DMS114 treated with DMSO at 0.1 percent for 48 hours (cell line): ENCODE measurements around the gene LRCOL1.
A peak's percentile ranks its signal among the peaks of the same experiment; 100 is the strongest.

Source experiments
- DNase-seq: peaks from one replicate; lab custom pipeline; 2025; ENCODE audit not compliant: unreplicated experiment; lab: John Stamatoyannopoulos, UW

The LRCOL1 gene

DNA sequence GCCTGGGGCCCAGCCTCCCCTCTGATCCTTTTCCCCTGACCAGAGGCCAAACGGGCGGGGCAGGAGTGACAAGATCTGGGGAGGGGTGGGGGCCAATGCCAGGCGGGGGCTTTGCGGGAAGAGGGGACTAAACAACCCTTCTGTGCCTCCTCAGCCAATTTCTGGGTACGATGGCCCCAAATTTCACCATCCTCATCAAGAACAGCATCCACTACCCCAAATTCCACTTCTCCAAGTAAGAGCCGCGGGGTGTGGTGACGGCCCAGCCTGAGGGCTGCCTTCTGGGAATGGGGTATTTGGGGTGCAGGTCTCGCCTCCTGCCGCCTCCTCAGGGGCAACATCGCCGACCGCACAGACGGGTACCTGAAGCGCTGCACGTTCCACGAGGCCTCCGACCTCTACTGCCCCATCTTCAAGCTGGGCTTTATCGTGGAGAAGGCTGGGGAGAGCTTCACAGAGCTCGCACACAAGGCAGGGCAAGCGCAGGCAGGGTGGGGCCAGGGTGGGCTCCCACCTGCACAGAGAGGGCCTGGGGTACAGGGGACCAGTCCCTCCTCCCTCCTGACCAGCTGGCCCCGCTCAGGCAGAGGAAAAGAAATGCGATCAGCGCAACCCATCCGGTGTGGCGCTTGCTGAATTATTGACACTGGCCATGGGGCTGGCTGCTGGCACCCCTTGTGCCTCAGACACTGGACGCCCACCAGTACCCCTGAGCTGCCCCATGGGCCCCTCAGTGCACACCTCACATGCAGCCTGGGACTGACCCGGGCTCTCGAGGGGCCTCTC, 9.9 kb upstream of the LRCOL1 start:
- no peak for DNase-seq

DNA sequence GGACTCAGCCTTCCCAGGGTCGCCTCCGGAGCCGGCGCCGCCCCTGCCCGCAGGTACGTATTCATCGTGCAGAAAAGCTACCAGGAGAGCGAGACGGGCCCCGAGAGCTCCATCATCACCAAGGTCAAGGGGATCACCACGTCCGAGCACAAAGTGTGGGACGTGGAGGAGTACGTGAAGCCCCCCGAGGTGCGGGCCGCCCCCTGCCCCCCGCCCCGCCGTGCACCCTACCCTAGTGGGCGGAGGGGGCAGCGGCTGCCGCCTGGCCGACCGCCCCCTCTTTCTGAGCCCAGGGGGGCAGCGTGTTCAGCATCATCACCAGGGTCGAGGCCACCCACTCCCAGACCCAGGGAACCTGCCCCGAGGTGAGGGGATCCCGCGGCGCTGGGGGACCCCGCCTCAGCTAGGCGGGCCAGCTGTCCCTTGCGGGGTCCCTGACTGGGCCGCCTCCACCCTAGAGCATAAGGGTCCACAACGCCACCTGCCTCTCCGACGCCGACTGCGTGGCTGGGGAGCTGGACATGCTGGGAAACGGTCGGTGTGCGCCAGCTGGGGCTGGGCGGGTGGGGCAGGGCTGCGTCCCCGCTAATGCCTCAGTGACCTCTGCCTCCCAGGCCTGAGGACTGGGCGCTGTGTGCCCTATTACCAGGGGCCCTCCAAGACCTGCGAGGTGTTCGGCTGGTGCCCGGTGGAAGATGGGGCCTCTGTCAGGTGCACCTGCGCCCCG, 9.2 kb upstream of the LRCOL1 start:
- no peak for DNase-seq

DNA sequence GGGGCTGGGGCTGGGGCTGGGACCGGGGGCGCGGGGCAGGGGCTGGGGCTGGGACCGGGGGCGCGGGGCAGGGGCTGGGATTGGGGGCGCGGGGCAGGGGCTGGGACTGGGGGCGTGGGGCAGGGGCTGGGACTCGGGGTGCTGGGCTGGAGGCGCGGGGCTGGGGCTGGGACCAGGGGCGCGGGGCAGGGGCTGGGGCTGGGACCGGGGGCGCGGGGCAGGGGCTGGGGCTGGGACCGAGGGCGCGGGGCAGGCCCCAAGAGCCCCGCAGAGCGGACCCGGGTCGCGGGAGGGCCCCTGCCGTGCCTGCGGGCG, 8.6 kb upstream of the LRCOL1 start:
- DNase-seq: no peak

DNA sequence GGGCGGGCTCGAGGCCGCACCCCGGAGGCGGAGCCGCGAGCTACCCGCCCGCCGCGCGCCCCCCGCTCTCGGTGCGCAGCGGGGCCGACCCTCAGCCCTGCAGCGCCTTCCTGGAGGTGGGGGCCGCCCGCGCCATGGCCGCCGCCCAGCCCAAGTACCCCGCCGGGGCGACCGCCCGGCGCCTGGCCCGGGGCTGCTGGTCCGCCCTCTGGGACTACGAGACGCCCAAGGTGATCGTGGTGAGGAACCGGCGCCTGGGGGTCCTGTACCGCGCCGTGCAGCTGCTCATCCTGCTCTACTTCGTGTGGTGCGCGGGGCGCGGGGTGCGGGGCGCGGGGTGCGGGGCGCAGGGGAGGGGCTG, 8.3 kb upstream of the LRCOL1 start, which contains the start of gene P2RX2:
Gene P2RX2, plus strand, starts transcription at position 94 of the 361 bp plus-strand sequence. Its CDS starts 41 bp downstream, at position 135.
- no peak for DNase-seq

DNA sequence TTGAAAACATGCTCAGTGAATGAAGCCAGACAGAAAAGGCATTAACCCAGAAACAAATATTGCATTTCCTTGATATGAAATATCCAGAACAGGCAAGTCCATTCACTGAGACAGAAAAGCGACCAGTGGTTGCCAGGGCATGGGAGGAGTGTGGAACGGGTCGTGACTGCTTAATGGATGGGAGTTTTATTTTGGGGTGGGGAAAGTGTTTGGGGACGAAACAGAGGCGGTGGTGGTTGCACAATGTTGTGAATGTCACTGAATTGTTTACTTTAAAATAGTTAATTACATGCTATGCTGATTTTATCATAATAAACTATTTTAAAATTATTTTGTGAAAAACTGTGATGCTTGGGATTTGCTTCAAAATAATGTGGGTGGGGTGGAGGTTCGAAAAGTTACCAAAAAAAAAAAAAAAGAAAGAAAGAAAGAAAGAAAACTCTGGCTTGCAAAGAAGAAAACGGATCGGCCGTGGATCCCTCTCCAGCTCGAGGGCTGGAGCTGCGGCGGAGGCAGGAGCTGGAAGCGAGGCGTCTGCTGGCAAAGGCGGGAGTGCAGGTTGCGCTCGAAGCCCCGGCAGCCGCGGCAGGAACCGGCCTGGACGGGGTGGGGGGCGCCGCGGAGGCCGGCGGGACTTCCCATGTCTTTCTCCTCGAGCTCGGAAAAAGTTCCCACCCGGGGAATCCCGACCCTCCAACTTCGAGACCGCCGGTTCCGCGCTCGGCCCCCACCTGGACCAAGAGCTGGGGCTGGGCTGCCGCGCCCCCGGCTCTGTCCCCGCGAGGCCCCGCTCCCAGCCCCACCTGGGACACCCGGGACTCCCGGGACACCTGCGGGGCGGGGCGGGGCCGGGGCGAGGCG, 7.7 kb upstream of the LRCOL1 start:
- DNase-seq: peak; percentile 18

DNA sequence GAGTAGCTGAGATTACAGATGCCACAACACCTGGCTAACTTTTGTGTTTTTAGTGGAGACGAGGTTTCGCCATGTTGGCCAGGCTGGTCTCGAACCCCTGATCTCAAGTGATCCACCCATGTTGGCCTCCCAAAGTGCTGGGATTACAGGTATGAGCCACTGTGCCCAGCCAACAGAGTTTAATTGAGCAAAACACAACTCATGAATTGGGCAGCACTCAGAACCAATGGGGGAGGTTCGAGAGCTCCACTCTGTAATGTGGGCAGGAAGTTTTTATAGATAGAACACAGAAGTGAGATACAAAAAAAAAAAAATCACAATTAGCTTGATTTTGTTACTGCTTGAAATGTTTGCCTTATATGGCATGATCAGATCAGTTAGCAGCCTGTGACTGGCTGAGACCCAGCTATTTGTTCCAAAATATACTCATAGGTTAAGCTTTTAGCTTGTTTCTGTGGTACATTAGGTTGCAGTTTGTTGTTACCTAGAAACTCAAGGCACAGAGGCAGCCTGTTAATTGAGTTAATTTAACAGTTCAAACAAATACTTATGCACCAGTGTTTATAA, 6.8 kb upstream of the LRCOL1 start:
- DNase-seq: no peak

DNA sequence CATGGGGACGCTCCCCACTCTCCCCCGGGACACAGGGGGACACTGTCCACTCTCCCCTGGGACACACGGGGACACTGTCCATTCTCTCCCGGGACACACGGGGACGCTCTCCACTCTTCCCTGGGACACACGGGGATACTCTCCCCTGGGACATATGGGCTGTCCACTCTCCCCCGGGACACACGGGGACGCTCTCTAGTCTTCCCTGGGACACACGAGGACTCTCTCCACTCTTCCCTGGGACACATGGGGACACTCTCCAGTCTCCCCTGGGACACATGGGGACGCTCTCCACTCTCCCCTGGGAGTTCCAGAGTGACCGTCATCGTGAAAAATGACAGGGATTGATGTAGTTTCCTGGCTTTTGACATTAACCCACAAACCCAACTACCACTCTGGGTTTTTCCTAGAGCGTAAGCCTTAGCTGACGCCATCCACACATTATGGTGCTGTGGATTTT, 5.2 kb upstream of the LRCOL1 start:
- no peak for DNase-seq

DNA sequence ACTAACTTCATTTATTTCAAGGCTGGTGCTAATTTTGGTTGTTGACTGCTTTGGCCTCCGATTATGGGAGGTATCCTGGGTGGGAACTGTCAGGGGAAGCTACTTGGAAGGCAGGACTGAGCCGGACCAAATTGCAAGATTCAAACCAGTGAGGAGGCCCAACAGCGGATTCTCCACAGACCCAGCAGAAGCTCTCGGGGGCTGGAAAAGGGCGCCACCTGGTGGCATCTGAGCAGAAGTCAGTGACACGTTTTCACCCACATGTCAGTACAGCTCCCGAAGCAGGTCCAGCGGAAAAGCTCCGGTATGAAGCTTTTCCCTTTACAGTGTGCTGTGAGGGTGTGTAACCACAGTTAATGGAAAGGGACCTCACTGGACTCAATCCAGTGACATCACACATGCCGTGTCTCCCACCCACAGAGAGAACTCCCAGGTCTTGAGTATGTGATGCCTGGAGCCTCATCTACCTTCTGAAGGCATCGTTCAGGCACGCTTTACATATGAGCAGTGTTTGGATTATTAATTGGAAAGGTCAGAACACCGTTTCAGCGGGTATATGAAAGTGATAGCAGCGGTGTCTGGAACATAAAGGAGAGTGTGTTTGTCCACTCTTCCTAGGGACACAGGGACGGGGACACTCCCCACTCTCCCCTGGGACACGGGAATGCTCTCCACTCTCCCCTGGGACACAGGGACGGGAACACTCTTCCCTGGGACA, 4.6 kb upstream of the LRCOL1 start:
- DNase-seq: peak; percentile 85

DNA sequence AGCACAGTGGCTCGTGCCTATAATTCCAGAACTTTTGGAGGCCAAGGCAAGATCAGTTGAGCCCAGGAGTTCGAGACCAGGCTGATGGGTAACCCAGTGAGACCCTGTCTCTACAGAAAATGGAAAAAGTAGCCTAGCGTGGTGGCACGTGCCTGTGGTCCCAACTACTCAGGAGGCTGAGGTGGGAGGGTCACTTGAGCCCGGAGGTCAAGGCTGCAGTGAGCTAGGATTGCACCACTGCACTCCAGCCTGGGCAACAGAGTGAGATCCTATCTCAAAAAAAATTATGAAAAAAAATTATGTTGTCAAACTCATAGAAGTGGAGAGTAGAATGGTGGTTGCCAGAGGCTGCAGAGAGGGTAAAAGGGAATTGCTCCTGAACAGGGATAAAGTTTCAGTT, 3.6 kb upstream of the LRCOL1 start:
- DNase-seq: no peak

DNA sequence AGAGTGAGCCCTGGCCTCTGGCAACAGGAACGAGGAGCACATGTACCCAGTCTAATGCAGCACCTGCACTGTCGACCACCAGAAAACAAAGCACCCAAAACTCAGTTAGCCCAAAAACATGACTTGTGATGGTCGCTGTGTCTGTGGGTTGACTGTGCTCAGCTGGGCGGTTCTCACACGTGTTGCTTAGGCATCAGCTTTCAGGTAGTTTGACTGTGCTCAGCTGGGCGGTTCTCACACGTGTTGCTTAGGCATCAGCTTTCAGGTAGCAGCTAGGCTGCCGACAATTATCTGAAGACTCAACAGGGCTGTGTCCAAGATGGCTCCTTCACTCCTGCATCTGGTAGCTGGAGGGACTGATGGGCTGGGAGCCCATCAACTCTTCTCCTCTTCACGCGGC, 1.2 kb upstream of the LRCOL1 start:
- no peak for DNase-seq

DNA sequence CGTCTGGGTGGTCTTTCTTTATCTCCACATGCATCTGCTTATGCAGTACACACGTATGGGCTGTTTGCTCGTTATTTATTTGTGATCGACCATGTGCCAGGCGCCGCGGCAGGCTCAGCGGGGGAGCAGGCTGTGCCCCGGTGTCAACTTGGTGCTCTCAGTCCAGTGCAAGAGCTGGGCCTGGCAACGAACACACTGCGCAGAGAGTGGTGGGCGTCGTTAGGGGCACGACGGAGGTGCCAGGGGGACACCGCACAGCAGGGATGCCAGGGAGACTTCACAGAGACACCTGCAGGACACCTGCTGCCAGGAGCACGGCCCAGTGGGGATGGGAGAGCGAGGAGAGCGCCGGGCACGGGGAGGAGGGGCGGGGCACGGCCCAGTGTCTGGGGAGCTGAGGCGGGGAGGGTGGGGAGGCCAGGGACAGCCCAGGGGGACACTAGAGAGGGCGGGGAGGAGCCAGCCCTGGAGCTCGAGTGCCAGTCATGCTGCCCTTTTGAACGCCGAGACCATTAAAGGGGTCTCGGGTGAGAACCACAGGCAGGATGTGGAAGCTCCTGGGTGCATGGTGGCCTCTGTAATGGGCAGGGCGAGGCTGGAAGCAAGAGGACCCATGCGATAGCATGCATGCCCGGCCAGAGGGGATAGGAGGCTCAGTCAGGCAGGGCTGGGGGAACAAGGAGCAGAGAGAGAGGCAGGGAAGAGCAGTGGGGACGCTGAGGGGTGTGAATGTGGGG, 652 bp upstream of the LRCOL1 start:
- no peak for DNase-seq

DNA sequence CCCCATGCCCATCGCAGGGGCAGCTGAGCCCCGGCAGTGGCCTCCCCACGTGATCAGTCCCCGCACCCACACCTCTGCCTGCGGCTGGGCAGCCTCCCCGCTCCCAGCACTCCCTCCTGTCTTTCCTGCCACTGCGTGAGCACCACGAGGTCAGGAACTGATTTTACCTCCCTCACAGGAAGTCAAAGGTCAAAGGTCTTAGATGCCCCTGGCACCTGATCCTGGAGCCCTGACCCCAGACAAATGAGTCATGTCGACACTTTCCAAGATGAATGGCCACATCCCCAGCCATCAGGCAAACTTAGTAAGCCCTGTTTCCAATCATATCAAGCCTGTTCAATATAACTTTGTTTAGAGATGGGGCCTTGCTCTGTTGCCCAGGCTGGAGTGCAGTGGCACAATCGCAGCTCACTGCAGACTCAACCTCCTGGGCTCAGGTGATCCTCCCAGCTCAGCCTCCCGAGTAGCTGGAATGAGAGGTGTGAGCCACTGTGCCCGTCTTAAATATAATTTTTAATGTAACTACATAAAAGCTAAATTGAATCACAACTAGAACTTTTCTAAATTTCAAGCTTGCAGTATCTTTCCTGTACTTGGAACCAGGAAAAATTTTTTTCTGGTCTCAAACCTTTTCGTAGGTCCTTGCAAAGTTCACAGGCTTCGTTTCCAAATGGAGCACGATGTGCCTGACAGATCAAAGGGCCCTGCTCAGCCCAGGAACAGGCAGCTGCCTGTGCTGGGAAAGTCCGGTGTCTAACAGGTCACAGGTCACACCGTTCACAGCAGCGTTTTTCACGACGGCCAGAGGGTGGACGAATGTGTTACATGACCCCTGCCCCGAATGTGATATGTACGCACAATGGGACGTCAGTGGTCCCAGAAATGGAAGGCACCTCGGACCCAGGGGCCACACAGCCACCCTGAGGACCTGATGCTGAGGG, 1.9 kb downstream of the LRCOL1 start:
- DNase-seq: no peak

DNA sequence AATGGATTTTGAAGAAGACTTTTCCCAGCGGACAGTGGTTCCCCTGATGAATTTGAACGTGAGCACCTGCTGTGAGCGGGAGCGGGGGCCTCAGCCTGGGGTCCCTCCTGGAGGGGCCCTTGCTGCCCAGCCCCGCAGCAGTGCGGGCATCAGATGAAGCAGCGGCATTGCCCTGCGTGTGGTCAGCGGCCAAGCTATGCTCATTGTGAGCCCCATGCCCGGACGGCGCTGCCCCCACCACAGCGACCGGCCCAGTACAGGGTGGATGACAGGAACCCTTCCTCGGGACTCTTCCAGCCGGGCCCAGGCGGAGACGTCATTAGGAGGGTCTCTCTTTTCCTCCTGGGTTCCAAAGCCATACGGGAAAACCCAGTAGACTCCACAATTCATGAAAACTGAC, 3.5 kb downstream of the LRCOL1 start:
- DNase-seq: no peak

DNA sequence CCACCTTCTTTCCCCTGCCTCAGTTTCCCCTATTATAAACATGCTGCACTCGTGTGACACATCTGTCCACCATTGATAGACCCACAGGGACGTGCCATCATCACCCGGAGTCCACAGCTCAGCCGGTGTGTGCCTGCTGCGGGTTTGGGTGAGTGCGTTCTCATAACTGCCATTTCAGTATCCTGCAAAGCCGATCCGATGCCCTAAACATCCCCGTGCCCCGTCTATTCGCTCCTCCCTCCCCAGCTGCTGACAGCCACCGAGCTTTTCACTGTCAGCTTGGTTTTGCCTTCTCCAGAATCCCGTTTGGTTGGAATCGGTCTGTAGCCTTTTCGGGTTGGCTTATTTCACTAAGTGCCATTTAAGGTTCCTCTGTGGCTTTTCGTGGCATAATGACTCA, 3.9 kb downstream of the LRCOL1 start:
- no peak for DNase-seq

DNA sequence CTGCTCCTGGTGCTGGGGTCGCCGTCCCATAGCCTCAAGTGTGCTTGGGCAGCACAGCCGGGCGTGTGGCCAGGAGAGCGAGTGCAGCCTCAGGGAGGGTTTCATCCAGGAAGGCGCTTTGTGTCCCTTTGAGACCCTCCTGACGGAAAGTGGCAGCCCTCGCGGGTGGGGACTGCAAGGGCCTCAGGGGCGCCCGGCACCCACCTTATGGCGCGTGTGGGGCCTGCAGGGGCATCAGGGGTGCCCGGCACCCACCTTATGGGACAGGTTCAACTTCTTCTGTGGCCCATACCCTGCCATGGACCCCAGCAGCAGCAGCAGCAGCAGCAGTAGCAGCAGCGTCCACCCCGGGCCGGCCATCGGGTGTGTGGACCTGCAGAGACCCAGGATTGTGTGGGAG, 4.5 kb downstream of the LRCOL1 start:
- DNase-seq: no peak

DNA sequence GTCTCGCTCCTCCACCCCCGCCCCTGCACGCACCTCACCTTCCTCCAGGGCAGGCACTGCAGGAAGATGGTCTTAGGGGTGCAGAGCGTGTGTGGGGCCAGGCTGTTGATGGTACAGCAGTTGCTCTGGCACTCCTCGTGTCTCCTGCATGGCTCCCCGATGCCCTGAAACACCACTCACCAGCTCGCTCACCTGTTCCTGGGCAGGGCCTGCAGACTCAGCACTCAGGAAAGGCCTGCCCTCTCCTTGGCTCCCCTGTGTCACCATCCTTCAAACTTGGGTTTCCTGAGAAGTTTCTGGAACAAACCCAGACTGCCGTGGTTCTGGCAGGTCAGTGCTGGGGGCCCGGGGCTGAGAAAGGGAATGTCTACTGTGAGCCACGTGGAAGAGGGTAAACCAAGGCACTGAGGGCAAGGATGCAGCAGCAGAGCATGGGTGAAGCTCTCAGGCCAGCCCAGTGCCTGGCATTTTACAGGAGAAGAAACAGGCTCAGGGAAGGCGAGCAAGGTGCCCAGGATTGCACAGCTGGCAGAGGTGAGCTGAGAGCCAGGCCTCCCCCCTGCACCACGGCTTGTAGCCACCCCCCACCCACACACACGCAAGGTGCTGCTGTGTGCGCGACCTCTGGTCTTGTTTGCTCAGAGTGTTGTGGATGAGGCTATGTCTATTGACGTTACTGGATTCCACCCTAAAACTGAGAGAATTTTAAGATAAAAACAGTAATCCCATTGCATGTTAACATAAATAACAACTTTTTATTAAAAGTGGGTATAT, 5.5 kb downstream of the LRCOL1 start:
- no peak for DNase-seq

DNA sequence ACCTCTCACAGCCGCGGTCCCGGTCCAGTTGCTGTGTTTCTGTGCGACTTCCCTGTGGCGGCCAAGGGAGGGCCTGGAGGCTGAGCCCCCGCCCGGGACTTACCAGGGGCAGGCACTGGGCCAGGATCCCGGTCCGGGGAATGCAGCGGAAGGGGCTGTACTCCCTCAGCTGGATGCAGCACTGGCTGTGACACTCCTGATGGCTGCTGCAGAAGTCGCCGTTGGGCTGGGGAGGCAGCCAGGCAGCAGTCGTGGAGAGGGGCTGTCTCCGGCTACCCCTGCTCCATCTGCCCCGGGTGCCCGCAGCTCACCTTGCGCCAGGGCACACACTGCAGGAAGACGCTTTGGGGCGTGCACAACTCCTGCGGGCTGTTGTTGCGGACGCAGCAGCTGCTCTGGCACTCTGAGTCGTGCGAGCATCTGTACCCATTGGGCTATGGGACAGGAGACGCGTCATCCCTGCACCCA, 6.2 kb downstream of the LRCOL1 start:
- DNase-seq: no peak
